ENCODE data around the gene POU2F2.

DNA sequence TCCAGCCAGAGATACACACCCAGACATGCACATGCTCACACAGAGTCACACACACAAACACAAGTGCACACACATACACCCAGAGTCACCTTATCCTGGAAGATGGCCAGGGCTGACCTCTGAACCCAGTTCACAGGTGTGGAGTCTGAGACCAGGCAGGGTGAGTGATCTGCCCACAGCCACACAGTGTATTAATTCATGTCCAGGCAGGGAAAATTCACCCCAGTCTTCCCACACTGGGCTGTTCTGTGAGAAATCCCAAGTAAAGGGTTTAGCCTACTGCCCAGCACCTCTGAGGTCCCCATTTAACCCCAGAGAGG lies 2.0 kb downstream of the POU2F2 start:
- TF ChIP-seq RARB (CRISPR knock-in tag; IDR thresholded peaks at IDR 0.05) (no peak), ARNTL (CRISPR knock-in tag; IDR thresholded peaks at IDR 0.05; ENCODE audit: borderline replicate concordance, low read depth) (no peak)
